NCI-H187 (cell line): ENCODE measurements around the gene CHMP2A.
"Not testable (repeated sequence)": the region's sequence is repeated elsewhere in the genome, so short reads cannot be mapped to it uniquely, and the experiment has no call there.

Experiments used
- DNase-seq, 2 experiments: peaks; one replicate each; lab custom pipeline; 2025; lab: John Stamatoyannopoulos, UW

Gene CHMP2A

DNA sequence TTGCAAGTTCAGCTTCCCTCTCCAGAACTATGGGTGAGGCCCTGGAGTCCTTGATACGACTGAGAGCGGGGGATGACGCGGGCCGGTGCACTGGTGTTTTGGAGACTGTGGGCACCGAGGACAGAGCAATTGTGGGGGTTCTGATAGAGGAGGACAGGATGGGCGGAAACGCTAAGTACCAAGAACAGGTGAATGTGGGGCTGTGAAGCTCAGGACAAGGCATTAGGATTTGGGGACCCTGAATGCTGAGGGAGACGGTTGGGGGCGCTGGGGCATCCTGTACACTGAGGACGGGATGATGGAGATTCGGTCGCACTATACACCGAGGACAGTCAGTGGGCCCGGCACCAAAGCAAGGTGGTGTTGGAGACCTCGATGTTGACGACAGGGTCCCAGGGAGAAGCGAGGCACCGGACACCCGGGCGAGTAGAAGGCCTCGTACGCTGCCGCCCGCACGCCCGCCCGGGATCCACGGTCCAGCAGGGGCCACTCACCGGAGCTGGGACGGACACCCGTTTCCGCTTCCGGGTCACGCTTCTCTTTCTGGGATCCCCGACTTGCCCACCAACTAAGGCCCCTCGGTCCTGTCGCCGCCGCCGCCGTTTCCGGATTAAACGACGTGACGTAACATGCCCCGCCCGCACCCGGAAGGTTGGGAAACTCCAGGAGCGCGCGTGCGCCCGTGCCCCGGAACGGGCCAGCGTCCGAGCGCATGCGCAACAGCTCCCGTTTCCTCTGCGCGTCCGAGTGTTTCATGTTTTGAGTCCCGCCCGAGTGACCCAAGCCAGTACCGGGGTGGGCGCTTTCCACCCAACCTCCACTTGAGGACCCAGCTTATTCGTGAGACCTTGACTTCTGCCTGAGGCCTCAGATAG is at the start of gene CHMP2A:
Gene CHMP2A, minus strand, starts transcription at position 612 of the 875 bp plus-strand sequence. CDS start 893 bp downstream, outside the sequence.
- DNase-seq = no peak

DNA sequence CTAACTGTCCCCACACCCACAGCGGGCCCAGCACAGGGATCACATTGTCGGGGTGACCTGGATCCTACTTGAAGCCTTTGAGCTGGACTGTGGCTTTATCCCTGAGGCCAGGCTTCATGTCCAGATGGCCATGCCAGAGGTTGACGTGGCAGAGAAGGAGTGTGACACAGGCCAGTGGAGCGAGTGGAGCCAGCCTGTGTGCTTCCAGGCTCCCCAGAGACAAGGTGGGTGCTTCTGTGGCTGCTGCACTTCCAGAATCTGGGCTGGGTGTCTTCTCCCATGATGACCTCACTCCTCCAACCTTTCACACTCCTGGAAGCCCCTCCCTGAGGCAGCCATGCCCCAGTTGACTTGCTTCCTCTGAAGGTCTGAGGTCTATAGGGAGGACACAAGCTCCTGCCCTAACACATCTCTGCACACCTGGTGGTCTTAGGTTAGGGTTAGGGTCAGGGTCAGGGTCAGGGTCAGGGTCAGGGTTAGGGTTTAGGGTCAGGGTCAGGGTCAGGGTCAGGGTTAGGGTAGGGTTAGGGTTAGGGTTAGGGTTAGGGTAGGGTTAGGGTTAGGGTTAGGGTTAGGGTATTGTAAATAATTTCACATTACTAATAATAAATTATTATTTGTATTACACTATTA is 31.3 kb upstream of the CHMP2A start:
- no peak for DNase-seq

DNA sequence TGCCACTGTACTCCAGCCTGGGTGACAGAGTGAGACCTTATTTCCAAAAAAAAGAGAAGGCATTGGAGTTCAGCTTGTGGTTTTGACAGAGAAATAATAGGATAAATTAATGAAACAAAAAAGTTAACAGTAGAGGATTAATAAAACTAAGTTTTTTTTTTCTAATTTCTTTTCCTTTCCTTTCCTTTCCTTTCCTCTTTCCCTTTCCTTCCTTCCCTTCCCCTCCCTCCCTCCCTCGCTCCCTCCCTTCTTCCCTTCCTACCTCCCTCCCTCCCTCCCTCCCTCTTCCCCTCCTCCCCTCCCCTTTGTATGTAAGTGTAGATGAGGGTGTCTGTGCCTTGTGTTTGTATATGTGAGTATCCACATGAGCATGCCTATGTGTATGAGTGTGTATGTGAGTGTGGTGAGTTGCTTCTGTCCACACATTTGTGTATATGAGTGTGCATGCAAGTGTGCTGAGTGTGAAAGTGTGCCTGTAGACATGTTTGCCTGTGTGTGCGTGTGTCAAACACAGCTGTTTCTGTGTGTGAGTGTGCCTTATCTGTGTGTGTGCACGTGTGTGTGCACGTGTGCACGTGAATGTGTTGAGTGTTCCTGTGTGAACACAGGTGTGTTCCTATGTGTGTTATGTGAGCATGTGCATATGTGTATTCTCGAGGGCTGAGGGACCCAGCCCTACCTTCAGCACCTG is 30.7 kb upstream of the CHMP2A start:
- no peak for DNase-seq

DNA sequence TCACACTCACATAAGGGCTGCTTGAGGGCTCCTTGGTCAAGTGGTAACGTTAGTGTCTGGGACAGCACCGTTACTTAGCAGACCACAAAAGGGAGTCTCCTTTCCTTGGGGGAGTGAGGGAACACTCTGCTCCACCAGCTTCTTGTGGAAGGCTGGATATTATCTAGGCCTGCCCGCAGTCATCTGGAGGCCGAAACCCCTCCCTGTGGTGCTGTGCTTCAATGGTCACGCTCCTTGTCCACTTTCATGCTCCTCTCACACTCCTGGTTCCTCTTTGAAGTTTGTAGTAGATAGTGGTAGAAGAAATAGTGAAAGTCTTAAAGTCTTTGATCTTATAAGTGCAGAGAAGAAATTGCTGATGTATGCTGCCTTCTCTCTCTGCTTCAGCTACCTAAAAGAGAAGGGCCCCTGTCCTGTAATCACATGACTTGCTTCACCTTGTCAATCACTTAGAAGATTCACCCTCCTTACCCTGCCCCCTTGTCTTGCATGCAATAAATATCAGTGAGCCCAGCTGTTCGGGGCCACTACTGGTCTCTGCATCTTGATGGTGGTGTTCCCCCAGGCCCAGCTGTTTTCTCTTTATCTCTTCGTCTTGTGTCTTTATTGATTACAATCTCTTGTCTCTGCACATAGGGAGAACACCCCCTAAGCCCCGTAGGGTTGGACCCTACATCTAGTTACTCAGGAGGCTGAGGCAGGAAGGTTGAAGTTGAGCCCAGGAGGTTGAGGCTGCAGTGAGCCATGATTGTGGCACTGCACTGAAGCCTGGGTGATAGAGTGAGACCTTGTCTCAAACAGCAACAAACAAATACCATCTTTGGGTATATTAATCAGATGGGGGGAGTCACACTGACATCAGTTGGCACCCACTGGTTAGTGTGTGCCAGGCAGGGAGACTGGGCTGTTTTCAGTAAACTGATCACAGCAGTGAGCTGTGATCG is 29.9 kb upstream of the CHMP2A start:
- no peak for DNase-seq

DNA sequence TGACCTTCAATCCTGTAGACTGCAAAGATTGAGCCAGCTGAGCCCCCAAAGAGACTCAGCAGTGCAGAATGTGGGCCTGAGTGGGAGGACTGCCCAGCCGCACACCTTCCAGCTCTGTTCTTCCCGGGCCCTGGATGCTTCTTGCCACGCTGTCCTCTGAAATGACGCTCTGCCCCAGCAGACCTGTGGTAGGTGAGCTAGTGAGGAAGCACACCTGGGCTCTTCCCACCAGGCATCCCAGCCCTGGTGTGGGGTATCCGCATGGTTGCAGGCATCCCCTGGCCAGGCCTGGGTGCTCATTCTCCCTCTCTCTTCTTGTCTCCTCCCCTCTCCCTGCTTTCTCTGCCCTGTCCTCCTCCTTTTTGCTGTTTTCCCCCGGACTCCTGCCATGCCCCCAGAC is 28.1 kb upstream of the CHMP2A start:
- no peak for DNase-seq

DNA sequence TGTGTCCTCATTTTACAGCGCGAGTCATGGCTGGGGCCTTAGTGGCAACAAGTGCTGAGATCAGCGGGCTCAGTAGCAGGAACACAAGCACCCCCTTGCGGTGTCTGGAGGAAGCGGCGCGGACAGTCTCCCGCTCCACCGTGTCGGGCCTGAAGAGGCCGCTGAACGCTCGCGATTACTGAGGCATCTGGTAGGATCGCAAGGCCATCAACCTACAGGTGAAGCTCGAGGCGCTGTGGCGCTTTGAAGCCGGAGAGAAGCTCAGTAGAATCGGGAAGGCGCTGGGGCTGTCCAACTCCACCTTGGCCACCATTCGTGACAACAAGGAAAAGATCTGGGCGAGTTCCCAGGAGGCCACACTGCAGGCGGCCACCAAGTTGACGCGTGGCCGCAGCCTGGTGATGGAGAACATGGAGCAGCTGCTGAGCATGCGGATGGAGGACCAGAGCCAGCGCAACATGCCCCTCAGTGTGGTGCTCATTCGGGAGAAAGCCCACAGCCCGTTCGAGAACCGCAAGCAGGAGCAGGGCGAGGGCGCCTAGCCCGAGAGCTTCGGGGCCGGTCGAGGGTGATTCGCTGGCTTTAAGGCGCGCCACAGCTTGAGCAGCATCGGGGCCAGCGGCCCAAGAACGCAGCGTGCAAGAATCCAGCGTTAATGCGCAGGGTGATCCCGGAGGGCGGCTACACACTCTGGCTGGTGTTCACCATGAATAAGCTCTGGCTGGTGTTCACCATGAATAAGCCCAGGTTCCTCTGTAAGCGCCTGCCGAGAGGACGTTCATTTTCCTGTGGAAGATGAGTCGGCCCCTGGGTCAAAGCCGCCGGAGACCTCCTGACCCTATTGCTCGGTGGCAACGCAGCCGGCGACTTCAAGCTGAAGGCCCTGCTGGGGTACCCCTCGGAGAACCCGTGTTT is 26.6 kb upstream of the CHMP2A start:
- no peak for DNase-seq

DNA sequence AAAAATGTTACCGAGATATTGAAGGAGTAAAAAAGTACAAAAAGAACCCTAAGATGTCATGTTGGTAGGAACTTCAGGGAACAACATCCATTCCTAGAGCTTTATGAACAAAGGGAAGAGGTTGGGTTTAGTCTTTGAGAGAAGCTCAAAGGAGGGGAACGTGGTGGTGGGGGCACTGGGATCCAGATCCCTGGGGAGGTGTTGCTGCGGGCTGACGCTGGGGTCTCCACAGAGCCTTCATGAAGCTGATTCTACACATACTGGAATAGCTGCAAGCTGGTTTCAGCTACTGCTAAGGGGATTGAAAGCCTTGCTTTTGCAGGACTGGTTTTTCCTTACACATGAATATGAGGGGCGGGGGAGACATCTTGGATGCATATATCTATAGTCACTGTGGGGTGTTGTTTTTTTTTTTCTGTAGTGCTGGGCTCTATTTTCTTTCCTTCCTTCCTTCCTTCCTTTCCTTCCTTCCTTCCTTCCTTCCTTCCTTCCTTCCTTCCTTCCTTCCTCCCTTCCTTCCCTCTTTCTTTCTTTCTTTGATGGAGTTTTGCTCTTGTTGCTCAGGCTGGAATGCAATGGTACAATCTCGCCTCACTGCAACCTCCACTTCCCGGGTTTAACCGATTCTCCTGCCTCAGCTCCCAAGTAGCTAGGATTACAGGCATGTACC is 24.7 kb upstream of the CHMP2A start:
- no peak for DNase-seq

DNA sequence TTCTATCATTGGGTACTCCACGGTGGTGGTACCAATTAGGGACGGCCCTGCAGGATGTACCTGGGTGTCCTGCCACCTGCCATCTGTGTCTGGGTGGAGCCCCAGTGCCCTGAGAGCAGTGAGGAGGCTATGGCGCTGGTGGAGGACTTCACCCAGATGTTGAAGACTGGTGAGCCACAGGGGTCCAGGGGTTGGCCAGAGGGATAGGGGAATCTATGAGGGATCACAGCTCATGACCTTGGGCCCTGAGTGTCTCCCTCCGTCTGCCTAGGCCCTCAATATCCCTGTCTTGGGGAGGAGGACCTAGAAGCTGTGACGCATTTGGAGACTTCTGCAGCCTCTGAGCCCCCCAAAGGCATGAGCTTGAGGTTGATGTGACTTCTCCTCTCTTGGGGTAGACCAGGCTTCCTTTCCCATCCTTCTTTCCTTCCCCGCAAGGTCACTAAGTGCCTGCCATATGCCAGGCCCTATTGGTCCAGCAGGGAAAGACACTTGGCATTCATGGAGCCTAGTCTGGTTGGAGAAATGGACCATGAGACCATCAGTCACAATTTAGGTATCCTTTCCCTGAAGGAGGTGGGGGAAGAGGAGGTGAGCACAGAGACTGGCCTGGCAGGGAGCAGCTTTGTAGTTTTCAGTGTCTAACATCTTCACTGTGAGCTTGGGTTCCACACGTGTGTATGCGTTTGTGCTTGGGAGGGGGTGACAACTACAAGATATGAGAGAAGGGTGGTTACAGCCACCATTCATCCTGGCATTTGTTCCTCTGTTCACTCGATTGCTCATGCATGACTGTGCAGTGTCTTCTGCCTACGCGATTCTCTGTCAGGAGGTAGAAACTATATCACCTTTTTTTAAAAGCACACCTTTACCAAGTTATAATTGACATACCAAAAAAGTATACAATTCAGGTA is 23.4 kb upstream of the CHMP2A start:
- DNase-seq = no peak

DNA sequence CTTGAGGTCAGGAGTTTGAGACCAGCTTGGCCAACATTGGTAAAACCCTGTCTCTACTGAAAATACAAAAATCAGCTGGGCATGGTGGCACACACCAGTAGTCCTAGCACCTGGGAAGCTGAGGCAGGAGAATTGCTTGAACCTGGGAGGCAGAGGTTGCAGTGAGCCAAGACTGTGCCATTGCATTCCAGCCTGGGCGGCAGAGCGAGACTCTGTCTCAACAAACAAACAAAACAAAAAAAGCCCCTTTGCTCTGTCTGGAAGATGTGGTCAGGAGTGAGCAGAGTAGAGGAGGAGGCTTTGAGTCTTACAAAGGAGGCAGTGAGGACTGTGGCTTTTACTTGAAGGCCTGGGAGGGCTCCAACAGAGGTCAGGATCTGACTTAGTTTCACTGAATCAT is 22.7 kb upstream of the CHMP2A start:
- not testable (repeated sequence) for DNase-seq

DNA sequence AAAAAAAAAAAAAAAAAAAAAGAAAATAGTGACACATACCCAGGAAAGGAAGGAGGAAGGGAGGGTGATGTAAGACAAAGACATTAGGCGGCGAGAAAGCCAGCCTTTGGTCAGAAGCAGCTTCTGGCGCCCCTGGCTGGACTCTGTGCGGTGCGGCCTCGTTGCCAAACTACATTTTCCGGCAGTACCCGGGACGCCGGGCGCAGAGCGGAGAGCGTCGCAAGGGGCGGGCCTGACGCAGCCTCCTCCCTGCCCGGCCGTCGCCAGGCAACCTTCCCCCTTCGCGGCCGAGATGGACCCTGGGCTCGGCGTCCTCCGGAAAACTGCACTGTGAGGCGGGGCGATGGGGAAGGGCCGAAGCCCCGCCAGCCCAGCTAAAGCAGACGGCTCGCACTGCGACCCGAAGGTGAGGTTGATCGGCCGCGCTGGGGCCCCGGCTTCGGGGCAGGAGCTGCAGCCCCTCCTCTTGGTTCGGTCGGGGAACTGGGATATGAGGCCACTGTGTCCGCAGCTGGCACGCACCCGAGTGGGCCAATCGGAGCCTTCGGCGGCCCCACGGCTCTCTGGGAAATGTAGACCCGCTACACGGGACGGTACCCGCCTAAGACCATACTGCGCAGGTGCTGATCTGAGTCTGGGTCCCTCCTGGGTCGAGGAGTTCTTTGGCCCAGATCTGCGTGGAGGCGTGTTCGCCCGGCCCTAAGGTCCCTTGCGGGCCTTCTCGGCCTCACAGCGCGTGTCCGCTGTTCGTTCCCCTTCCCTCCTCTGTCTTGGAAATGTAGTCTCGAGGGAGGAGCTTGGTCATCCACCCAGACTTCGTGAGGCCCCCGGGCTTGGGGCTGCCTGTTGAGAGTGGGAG is 20.5 kb upstream of the CHMP2A start:
- DNase-seq = no peak

DNA sequence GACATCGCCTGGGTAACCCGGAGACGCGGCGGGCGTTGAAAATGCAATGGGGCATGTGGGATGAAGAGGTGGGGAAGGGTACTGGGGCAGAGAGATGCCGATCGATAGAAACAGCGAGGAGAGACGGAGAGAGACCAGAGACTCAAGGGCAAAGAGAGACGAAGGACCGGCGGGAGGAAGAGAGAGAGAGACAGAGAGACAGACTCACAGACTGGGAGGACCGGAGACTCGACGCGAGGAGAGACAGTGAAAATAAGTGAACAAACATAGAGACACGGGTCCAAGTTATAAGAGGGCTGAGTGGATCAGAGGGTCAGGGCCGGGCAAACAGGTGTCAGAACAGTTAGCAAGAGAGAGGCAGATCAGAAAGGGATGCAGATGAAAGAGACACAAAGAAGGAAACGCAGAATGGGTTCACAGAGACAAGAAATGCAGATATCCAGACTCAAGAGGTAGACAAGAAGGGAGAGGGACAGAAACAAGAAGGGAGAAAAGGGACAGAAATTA is 18.8 kb upstream of the CHMP2A start:
- no peak for DNase-seq

DNA sequence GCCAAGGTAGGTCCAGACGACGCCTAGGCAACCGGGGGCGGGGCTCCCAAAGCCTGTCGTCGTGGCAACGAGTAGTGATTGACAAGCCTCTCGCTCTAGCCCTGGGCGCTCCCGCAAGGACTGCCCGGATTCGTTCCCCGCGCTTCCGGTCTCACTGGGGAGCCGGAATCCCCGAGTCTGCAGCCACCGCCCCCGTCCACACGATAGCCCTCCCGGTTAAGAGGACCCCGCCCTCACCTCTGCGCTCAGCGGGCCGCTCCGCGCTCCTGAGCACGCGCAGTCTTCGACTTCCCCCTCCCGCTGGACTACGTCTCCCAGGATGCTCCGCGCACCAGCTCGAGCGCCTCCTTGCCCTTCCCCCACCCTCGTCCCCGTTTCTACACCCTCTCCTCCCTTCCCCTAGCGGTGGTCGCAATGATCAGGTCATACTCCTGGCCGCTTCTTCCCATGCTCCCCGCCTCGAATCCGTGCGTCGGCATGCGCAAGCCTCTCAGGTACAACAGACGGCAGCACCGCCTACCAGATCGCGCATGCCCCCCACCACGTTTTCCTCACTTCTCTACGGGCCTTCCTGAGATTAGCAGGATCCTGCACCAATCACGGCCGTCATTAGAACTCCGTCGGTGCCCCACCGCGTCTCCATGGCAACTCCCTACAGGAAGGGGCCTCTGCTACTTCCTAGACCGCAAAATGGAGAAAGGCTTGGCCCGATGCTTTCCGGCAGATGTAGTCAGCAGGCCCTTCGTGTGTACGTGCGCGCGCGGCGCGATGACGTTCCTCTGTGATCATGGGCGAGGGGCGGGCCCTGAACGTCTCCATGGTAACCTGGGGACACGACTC is 18.1 kb upstream of the CHMP2A start, which contains the start of gene MZF1:
Gene MZF1, minus strand, starts transcription at position 518 of the 840 bp plus-strand sequence. CDS start 1,946 bp downstream, outside the sequence.
- DNase-seq = no peak

DNA sequence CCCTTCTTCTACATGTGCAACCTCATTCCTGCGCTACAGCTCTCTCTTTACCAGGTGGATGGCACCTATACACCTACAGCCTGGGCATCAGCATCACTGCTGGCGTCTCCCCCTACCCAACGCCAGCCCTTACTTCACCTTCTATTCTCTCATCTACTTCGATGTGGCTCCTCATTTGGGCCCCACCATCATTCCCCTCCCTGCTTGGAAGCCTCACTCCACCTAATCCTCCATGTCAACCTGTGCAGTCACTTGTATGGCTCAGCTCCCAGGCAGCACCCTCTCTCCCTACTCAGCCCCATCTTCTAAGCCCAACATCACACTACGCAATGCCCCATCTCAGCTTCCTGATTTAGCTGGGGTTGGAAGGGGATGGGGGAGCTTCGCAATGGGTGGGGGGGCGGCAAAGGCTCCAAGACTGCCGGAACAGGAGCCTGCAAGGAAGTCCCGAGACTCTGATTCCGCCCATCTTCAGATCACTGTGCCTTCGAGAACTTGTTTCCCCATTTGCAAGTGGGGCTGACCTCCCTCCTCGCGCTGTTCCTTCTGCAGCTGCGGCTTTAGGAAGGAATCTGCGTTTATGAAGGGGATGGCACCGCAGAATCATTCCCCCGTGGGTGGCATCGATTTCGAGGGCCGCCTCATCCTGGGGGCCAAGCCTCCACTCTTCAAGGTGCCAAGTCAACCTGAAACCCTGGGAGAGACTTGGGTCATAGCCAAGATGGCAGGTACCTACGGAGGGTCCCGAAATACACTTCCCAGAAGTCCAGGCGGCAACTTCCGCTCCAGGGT is 17.3 kb upstream of the CHMP2A start:
- DNase-seq = no peak

DNA sequence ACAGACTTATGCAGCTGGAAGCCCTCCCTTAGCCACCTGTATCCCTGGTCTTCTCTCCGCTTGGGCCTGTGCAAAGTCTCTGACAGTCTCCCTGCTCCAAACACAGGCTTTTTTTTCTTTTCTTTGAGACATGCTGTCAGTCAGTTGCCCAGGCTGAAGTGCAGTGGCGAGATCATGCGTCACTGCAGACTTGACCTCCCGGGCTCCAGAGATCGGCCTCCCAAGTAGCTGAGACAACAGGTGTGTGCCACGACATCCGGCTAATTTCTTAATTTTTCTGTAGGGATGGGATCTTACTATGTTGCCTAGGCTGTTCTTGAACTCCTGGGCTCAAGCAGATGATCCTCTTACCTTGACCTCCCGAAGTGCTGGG is 16.7 kb upstream of the CHMP2A start:
- no peak for DNase-seq

DNA sequence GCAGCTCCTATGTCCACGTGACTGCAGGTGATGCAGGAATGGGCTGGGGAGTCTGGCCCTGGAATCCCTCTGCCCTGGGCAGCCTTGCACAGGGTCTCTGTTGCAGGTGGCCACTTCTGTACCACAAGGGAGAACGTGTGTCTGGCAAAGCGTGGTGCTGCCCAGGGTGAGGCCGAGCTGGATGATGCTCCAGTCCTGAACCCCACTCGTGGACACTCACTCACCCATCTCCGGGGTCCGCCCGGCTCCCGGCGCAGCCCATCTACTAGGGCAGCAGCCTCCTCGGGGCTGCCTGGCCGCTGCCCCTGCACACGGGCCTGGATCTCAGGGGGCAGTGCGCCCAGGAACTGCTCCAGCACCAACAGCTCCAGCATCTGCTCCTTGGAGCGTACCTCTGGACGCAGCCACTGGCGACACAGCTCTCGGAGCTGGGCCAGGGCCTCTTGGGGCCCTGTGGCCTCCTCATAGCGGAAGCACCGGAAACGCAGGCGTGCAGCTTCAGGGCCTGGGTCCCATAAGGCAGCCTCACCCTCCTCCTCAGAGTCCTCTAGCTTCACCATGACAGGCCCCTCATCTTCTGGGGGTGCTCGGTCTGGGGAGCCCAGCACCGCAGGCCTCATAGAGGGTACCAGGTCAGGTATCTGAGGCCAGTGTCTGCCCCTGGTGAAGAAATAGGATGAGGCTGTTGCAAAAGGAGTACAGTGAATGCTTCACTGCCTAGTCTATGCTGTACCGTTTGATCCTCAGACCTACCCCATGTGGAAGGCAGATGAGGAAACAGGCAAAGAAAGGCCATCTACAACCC is 16.1 kb upstream of the CHMP2A start:
- DNase-seq = no peak
